Fibroblast of peridontal ligament (primary cell): ENCODE measurements around the gene USP13.
A peak's percentile ranks its signal among the peaks of the same experiment; 100 is the strongest.
"Not testable (repeated sequence)": the region's sequence is repeated elsewhere in the genome, so short reads cannot be mapped to it uniquely, and the experiment has no call there.

Experiments used
- DNase-seq: peaks from one replicate; pipeline ENCODE4 v3.0.0-alpha.2; 2010; ENCODE audit errors: extremely low read depth

USP13 gene

GRCh38 chr3:179652447-179653095 lies at the start of gene USP13:
Gene USP13, plus strand, starts transcription at chr3:179653040. Its CDS starts 186 bp downstream, at chr3:179653226.
- DNase-seq, result peak; percentile 84

- DNase-seq, result no peak
These were observed 49.5 kb upstream of the USP13 start for GRCh38 chr3:179603321-179603720.

GRCh38 chr3:179603831-179604230 lies 49.0 kb upstream of the USP13 start:
- DNase-seq, result no peak

- DNase-seq, result peak; percentile 98
These were observed 48.3 kb upstream of the USP13 start, which contains the start of the genes MRPL47 and NDUFB5 for GRCh38 chr3:179604321-179605078. Gene MRPL47, minus strand, starts transcription at chr3:179604638. Its CDS starts 14 bp downstream, at chr3:179604624. Gene NDUFB5, plus strand, starts transcription at chr3:179604794. Its CDS starts 22 bp downstream, at chr3:179604816.

- DNase-seq, result peak; percentile 18
These were observed 46.2 kb upstream of the USP13 start for GRCh38 chr3:179606534-179607085.

- DNase-seq, result no peak
These were observed 43.7 kb upstream of the USP13 start for GRCh38 chr3:179608931-179609720.

GRCh38 chr3:179610066-179610465 lies 42.8 kb upstream of the USP13 start:
- no peak for DNase-seq

DNA sequence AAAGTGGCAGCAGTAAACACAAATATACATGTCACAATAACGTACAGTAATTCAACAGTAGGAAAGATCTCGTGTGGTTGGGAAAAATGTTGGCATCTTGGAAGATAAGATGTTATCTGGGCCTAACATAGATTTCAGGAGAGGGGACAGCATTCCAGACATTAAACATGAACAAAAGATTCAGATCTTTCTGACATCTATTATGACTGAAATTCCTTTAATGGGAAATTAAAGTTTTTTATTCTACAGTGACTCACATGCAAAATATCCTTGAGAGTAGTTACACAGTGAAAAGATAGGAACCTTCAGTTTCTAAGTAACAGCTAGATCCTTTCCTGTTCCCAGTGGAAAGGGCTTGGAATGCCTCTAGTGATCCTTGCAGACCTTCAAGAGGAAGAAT lies 39.0 kb upstream of the USP13 start:
- peak; percentile 48 for DNase-seq

GRCh38 chr3:179615458-179616173 lies 37.2 kb upstream of the USP13 start:
- DNase-seq, result peak; percentile 67

- no peak for DNase-seq
These were observed 30.8 kb upstream of the USP13 start for GRCh38 chr3:179622023-179622422.

GRCh38 chr3:179624451-179624850 lies 28.4 kb upstream of the USP13 start:
- no peak for DNase-seq

DNA sequence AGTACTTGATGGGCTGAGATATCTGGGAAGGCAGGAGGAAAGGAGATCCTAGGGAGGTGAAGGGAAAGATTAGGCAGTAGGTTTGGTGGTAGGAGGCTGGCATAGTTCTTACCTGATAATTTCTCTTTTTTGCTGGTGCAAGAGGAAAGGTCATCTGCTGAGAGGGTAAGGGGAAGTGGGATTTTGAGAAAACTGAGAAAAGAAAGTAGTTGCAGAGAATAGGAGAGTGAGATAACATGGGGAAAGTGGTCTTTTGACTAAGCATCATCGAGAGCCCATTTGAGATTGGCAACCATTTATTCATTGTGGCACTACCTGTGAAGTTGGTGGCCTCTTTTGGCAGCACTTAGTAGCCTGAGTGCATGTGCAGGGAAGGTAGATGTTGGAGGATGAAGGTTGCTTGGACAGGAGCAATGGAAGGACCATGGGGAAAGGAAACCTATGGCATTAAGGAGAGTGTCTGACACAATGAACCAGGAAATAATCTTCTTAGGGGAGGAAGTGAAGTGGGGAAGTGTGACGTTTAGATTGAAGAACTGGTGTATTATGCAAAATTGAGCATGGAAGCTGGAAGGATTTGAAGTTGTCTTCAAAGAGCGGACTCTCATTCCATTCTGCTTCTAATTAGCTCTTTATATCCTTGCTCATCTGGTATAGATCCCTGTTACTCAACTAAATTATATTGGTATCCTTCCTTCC lies 21.9 kb upstream of the USP13 start:
- DNase-seq, result no peak

DNA sequence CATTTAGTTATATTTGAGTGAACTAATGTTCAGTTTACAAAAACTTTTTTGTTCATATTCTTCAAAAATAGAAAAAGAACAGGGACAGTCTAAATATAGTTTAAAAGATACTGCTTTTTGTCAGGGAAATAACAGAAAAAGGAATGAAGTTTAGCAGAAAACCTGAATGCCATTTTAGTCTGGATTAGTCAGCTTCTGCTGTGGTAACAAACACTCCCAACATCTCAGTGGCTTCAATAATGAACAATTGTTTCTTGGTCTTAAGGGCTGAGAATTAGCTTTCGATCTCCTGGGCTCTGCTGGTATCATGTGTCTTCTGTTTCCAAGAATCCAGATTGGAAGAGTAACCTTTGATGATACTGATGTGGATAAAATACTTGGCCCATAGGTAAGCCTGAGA lies 12.4 kb upstream of the USP13 start:
- DNase-seq, result no peak

GRCh38 chr3:179642871-179643270 lies 10.0 kb upstream of the USP13 start:
- no peak for DNase-seq

GRCh38 chr3:179643837-179644236 lies 9.0 kb upstream of the USP13 start:
- not testable (repeated sequence) for DNase-seq

GRCh38 chr3:179646177-179646576 lies 6.7 kb upstream of the USP13 start:
- no peak for DNase-seq

GRCh38 chr3:179651687-179652446 lies 973 bp upstream of the USP13 start:
- DNase-seq, result no peak

- DNase-seq, result peak; percentile 71
These were observed 407 bp downstream of the USP13 start for GRCh38 chr3:179653096-179653797.

DNA sequence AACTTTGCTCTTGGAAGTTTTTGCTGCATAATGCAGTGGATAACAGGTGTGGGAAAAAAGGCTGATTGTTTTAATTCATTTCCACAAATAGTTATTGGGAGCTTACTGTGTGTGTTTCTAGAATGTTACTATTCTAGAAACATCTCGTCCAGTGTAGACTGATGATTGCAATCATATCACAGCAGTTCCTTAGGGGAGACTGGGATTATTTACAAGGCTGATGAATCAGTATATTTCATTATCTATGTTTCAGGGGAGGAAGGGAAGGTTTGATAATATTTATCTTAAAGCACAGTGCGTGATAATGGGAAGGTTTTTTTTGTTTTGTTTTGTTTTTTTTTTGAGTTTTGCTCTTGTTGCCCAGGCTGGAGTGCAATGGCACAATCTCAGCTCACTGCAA lies 2.4 kb downstream of the USP13 start:
- DNase-seq, result no peak
